PC-3 (cell line): ENCODE measurements around the gene TXNDC5.

Experiments used
- CTCF ChIP-seq: fragments of 300-600 bp; sonication (generic); conservative IDR thresholded peaks from 2 replicates; pipeline ENCODE4 v1.5.1; 2017; ENCODE audit warnings: antibody characterized with exemption, low read depth, mild to moderate bottlenecking, low read length
- EZH2 ChIP-seq: fragments of 300-600 bp; sonication (generic); IDR thresholded peaks from one replicate; pipeline ENCODE4 v1.6.1; 2017; ENCODE audit warnings: antibody characterized with exemption, mild to moderate bottlenecking, low read length; ENCODE audit not compliant: unreplicated experiment
- EZH2phosphoT487 ChIP-seq: fragments of 300-600 bp; sonication (generic); IDR thresholded peaks from 2 replicates; pipeline ENCODE4 v1.6.1; 2018; ENCODE audit warnings: mild to moderate bottlenecking, antibody characterized with exemption, low read length, borderline replicate concordance

GRCh38 chr6:7917729-7918128 lies 7.1 kb upstream of the TXNDC5 start:
- TF ChIP-seq CTCF (no peak), EZH2 (no peak), EZH2phosphoT487 (no peak)
